K562 (cell line): ENCODE results near the gene ARF5. TPM values are rescaled to one million over a fixed set of nuclear protein-coding genes. Genes with fewer than 3 reads are reported as not detected.

Source experiments
- ATAC-seq: fragments of 200-7000 bp; cut with Tn5 transposase; 3 replicates; pipeline ENCODE4 v1.9.1; 2020; ENCODE audit warnings: moderate library complexity
- Bru-seq: library from RNA; stranded (reverse); fragments of 400-500 nt; gene quantifications from one replicate; lab custom pipeline; 2021; lab: Mats Ljungman, UMichigan
- BruChase-seq, 2 experiments: library from RNA; stranded (reverse); fragments of 400-500 nt; gene quantifications; one replicate each; lab custom pipeline; 2021; lab: Mats Ljungman, UMichigan
- BruUV-seq: library from RNA; stranded (reverse); fragments of 400-500 nt; replicated peaks from 2 replicates; lab custom pipeline; 2021; lab: Mats Ljungman, UMichigan
- CTCF ChIA-PET: fragments of 300-600 bp; formaldehyde crosslinking; extraction: SDS; loops from one replicate; lab custom pipeline; 2021; ENCODE audit warnings: low intra/inter-chr PET ratio; lab: Yijun Ruan, JAX
- POLR2A ChIA-PET: fragments of 300-600, 350-650 bp; sonication (Branson Sonifier 250); formaldehyde crosslinking; extraction: SDS; loops from one replicate; lab custom pipeline; 2021; ENCODE audit warnings: antibody characterized with exemption, inconsistent platforms; lab: Yijun Ruan, JAX
- DNase-seq, 4 experiments: peaks; one replicate each; pipeline versions ENCODE4 v3.0.0 to v3.0.0-alpha.2; 2011 to 2018; ENCODE audit warnings: low spot score in 3 of 4, mixed read lengths in 3 of 4; ENCODE audit errors: extremely low read depth in 1 of 4
- FAIRE-seq: peaks from 2 replicates; lab custom pipeline; 2011; peaks lifted over from hg19 to GRCh38; lab: Jason Lieb, UNC
- H2AFZ ChIP-seq: 2 replicates; pipeline ENCODE4 v1.6.0; 2011; ENCODE audit warnings: low read depth, low read length, control low read depth, inconsistent platforms
- H3K27ac ChIP-seq: fragments of 200-600 bp; 3 replicates; pipeline ENCODE4 v1.8.0; 2011; ENCODE audit warnings: low read depth, mild to moderate bottlenecking, control low read depth, inconsistent platforms, low read length, moderate library complexity, mixed read lengths; ENCODE audit errors: extremely low read depth
- H3K27me3 ChIP-seq, 2 experiments: fragments of 300-600 bp in 1 of 2; 2 replicates in 1 of 2; 3 replicates in 1 of 2; pipeline versions ENCODE4 v1.6.0 to v1.8.0; 2011; ENCODE audit warnings: inconsistent platforms in 2 of 2, low read length in 2 of 2, mild to moderate bottlenecking in 1 of 2, mixed read lengths in 1 of 2, moderate library complexity in 1 of 2; ENCODE audit not compliant: control insufficient read depth in 2 of 2, insufficient read depth in 2 of 2
- H3K36me3 ChIP-seq: fragments of 300-600 bp; 3 replicates; pipeline ENCODE4 v1.8.0; 2011; ENCODE audit warnings: mild to moderate bottlenecking, low read length, inconsistent platforms; ENCODE audit not compliant: control insufficient read depth, insufficient read depth
- H3K4me1 ChIP-seq, 2 experiments: fragments of 200-600 bp in 1 of 2; replicated peaks in 1 of 2; 2 replicates in 1 of 2; 3 replicates in 1 of 2; pipeline versions ENCODE4 v1.5.1 to v1.8.0; 2011; ENCODE audit warnings: inconsistent platforms in 2 of 2, low read length in 2 of 2, mild to moderate bottlenecking in 1 of 2, mixed read lengths in 1 of 2, moderate library complexity in 1 of 2; ENCODE audit not compliant: control insufficient read depth in 2 of 2, insufficient read depth in 2 of 2
- H3K4me2 ChIP-seq: 2 replicates; pipeline ENCODE4 v1.6.1; 2011; ENCODE audit warnings: low read length, control low read depth, inconsistent platforms, mixed read lengths; ENCODE audit not compliant: insufficient read depth
- H3K4me3 ChIP-seq: fragments of 200-600 bp; sonication (generic), shearing (Covaris generic); 2 replicates; pipeline ENCODE4 v1.5.1; 2016; ENCODE audit warnings: control low read depth, inconsistent platforms
- H3K79me2 ChIP-seq: fragments of 200-600 bp; 3 replicates; pipeline ENCODE4 v1.8.0; 2011; ENCODE audit warnings: low read length, inconsistent platforms; ENCODE audit not compliant: control insufficient read depth, insufficient read depth
- H3K9ac ChIP-seq, 2 experiments: 2 replicates each; pipeline versions ENCODE4 v1.6.0 to v1.6.1; 2011; ENCODE audit warnings: low read depth in 2 of 2, low read length in 2 of 2, control low read depth in 1 of 2, inconsistent platforms in 1 of 2, mild to moderate bottlenecking in 1 of 2, mixed read lengths in 1 of 2; ENCODE audit not compliant: insufficient read depth in 1 of 2
- H3K9me1 ChIP-seq: one replicate; pipeline ENCODE4 v1.6.0; 2011; ENCODE audit warnings: inconsistent platforms, mild to moderate bottlenecking, low read length, moderate library complexity; ENCODE audit not compliant: control insufficient read depth, insufficient read depth
- H3K9me3 ChIP-seq: replicated peaks from 2 replicates; pipeline ENCODE4 v1.5.1; 2011; ENCODE audit warnings: low read depth, low read length, inconsistent platforms; ENCODE audit not compliant: control insufficient read depth, insufficient read depth
- H4K20me1 ChIP-seq: replicated peaks from 2 replicates; pipeline ENCODE4 v1.6.1; 2011; ENCODE audit warnings: low read length, inconsistent platforms, mixed read lengths; ENCODE audit not compliant: control insufficient read depth, insufficient read depth
- ASH1L ChIP-seq: fragments of 450-650 bp; IDR thresholded peaks from 2 replicates; pipeline ENCODE4 v1.6.1; 2018; ENCODE audit warnings: borderline replicate concordance, mild to moderate bottlenecking, low read depth; ENCODE audit not compliant: partially characterized antibody
- CUX1 ChIP-seq: fragments of 200-800 bp; sonication (Bioruptor generic); IDR thresholded peaks from 2 replicates; pipeline ENCODE4 v1.6.1; 2016; ENCODE audit warnings: missing genetic modification characterization, missing compliant biosample characterization
- HDAC2 ChIP-seq: fragments of 450-650 bp; IDR thresholded peaks from 2 replicates; pipeline ENCODE4 v1.6.1; 2016; ENCODE audit warnings: mild to moderate bottlenecking
- NR2F6 ChIP-seq: fragments of 450-650 bp; formaldehyde crosslinking; IDR thresholded peaks from 2 replicates; pipeline ENCODE4 v1.4.0; 2020; ENCODE audit warnings: mild to moderate bottlenecking
- PCBP2 ChIP-seq: fragments of 200-400 bp; formaldehyde crosslinking; IDR thresholded peaks from 2 replicates; pipeline ENCODE4 v1.6.1; 2018; ENCODE audit warnings: low read length, low read depth, mild to moderate bottlenecking, moderate library complexity; ENCODE audit not compliant: poor library complexity, severe bottlenecking
- PURB ChIP-seq: sonication (generic); formaldehyde crosslinking; IDR thresholded peaks from 2 replicates; pipeline ENCODE4 v1.9.0; 2021; ENCODE audit warnings: low read depth, mild to moderate bottlenecking, missing genetic modification reagents
- RCOR1 ChIP-seq, 2 experiments: IDR thresholded peaks; 2 replicates each; pipeline ENCODE4 v1.6.1; 2012; ENCODE audit warnings: low read depth in 2 of 2, low read length in 2 of 2, borderline replicate concordance in 1 of 2, improper control_type of control experiment in 1 of 2
- SIRT6 ChIP-seq: IDR thresholded peaks from one replicate; pipeline ENCODE4 v1.6.1; 2012; ENCODE audit warnings: low read depth, mild to moderate bottlenecking, control low read depth, inconsistent platforms, low read length, moderate library complexity
- WGBS: fragments of 100-300 bp; shearing (Covaris generic); methylation state at CpG from one replicate; pipeline ENCODE4 v1.1.6; 2016; ENCODE audit warnings: low coverage, mixed read lengths; ENCODE audit not compliant: insufficient coverage; ENCODE audit errors: missing lambda C conversion rate; 5-methylcytosine and 5-hydroxymethylcytosine counted together
- in situ Hi-C: fragments of 300-500 bp; cut with MboI; formaldehyde crosslinking; loops from 4 replicates; pipeline ENCODE4 v1.15.0; 2018; ENCODE audit warnings: inconsistent platforms, mixed read lengths
- intact Hi-C: fragments of 100-400 bp; cut with micrococcal nuclease; formaldehyde crosslinking; loops from 2 replicates; pipeline ENCODE4 v1.14.2; 2022
- long read RNA-seq, 3 experiments: library from polyadenylated mRNA in 2 of 3; library from RNA in 1 of 3; unstranded in 2 of 3; stranded (forward) in 1 of 3; transcript quantifications; one replicate each; pipeline ENCODE4 v2.0.0, GENCODE V29; 2019 to 2022
- polyA minus RNA-seq, 3 experiments: library from RNA; depleted of rRNA, polyadenylated mRNA; stranded (reverse); fragments of >200 nt; gene quantifications; 2 replicates each; pipeline ENCODE4 v1.2.3, GENCODE V29; 2011
- polyA plus RNA-seq, 8 experiments: library from polyadenylated mRNA; depleted of rRNA in 4 of 8; stranded (reverse) in 5 of 8; unstranded in 3 of 8; fragments of >200 nt; fragmentation: Nextera tagmentation in 2 of 8; fragmentation: Illumina TruSeq in 1 of 8; extraction: Ambion mirVana in 2 of 8; extraction: Trizol in 1 of 8; gene quantifications; 2 replicates each; pipeline versions ENCODE4 v1.2.1 to v1.2.3, GENCODE V29; 2011 to 2014; ENCODE audit warnings: inconsistent platforms in 1 of 8, missing spikeins in 1 of 8
- total RNA-seq, 7 experiments: library from RNA; depleted of rRNA in 6 of 7; stranded (reverse); fragments of >200 nt in 6 of 7; fragmentation: Illumina TruSeq in 2 of 7; extraction: Trizol in 2 of 7; gene quantifications; 2 replicates each; pipeline versions ENCODE4 v1.2.1 to v1.2.3, GENCODE V29; 2011 to 2021; ENCODE audit warnings: low replicate concordance in 1 of 7
- TF ChIP-seq, protein P1 (sequence below): fragments of 250-450 bp; sonication (Bioruptor Pico); IDR thresholded peaks from 2 replicates; pipeline ENCODE4 v1.8.0; 2021; ENCODE audit warnings: moderate library complexity, mild to moderate bottlenecking, inconsistent platforms

ARF5 gene
- total RNA-seq (2011; cell fraction: chromatin; rRNA removed; ENCODE audit: low replicate concordance): 28.4 and 82.6 TPM in 2 replicates
- 124 and 146 TPM in 2 replicates for total RNA-seq (2011; cell fraction: nucleolus; rRNA removed)
- 90.9 and 91.9 TPM in 2 replicates for total RNA-seq (2011; cell fraction: nucleoplasm; rRNA removed)
- total RNA-seq (2014; rRNA removed) (167 and 205 TPM in 2 replicates), total RNA-seq (2014; rRNA removed; fragmentation: Illumina TruSeq; extraction: Trizol) (91.8 and 96.3 TPM in 2 replicates), total RNA-seq (2015; rRNA removed; fragmentation: Illumina TruSeq; extraction: Trizol) (125 and 132 TPM in 2 replicates), total RNA-seq (2021) (163 and 169 TPM in 2 replicates), polyA plus RNA-seq (2011; rRNA removed) (168 and 233 TPM in 2 replicates), polyA plus RNA-seq (2014; fragmentation: Illumina TruSeq; extraction: Trizol) (122 and 170 TPM in 2 replicates), polyA plus RNA-seq (2014; fragmentation: Nextera tagmentation; extraction: Ambion mirVana) (10 to 100 TPM in 1 of 2 experiments, 1 to 10 TPM in 1; 8.1 to 17.3 TPM), polyA plus RNA-seq (2014; rRNA removed) (244 and 290 TPM in 2 replicates), polyA minus RNA-seq (2011; rRNA and poly(A)+ RNA removed) (57.9 and 71.6 TPM in 2 replicates), Bru-seq, nascent RNA (percentile 95 among the genes with signal in this experiment), BruChase-seq, experiment 1, labeled RNA remaining after a 2-hour chase (percentile 86 among the genes with signal in this experiment), BruChase-seq, experiment 2, labeled RNA remaining after a 6-hour chase (percentile 87 among the genes with signal in this experiment)
- 350 and 694 TPM in 2 replicates for polyA plus RNA-seq (2011; cell fraction: cytosol; rRNA removed)
- polyA plus RNA-seq (2011; cell fraction: nucleus; rRNA removed): 197 and 295 TPM in 2 replicates
- polyA plus RNA-seq (2012): 144 and 197 TPM in 2 replicates
- polyA minus RNA-seq (2011; cell fraction: cytosol; rRNA and poly(A)+ RNA removed): 60.1 and 78.3 TPM in 2 replicates
- 31.2 and 33.3 TPM in 2 replicates for polyA minus RNA-seq (2011; cell fraction: nucleus; rRNA and poly(A)+ RNA removed)
- long read RNA-seq, experiment 1, transcript ARF5-201 (6 exons, 1,103 nt): major isoform, 264 of 320 reads
- long read RNA-seq, experiment 1, partial matches to known transcripts: 48 of 320 reads
- long read RNA-seq, experiment 1, other reads (novel, unspliced or antisense): 7 of 320 reads
- long read RNA-seq, experiment 2, transcript ARF5-201 (6 exons, 1,103 nt): major isoform, 160 of 213 reads
- long read RNA-seq, experiment 2, partial matches to known transcripts: 42 of 213 reads
- long read RNA-seq, experiment 2, other reads (novel, unspliced or antisense): 10 of 213 reads
- long read RNA-seq, experiment 3, transcript ARF5-201 (6 exons, 1,103 nt): major isoform, 267 of 281 reads
- long read RNA-seq, experiment 3, partial matches to known transcripts: 6 of 281 reads
- long read RNA-seq, experiment 3, other reads (novel, unspliced or antisense): 4 of 281 reads

- Histone ChIP-seq H3K9me1 (peaks cover 10% of the 10 kb centered on the region), H3K27me3 (no peaks in the 10 kb centered on the region), H3K79me2 (peaks cover 34% of the 10 kb centered on the region), H3K4me2 (peak within 1 kb of the TSS; percentile 93), H4K20me1 (peaks cover 6% of the 10 kb centered on the region; the same call in 1 of the 2 replicates), H3K36me3 (peaks cover 31% of the 10 kb centered on the region; the same call in 2 of the 3 replicates), H3K27ac (peak within 1 kb of the TSS; percentile 81), H3K9me3 (peaks cover 6% of the 10 kb centered on the region; the same call in 1 of the 2 replicates), H3K4me1 (peaks cover 28 to 46% of the 10 kb centered on the region in 2 experiments; a peak in 4 of 5 replicates), H3K4me3 (peak within 1 kb of the TSS; percentile 89), H3K9ac (peak within 1 kb of the TSS; percentile 82 to 96), H2AFZ (peak within 1 kb of the TSS; percentile 96)
- WGBS: under 1% methylated on average over 46 of the region's 77 CpGs
- DNase-seq (peak; percentile 93 to 99 (median 98)), FAIRE-seq (no peak), ATAC-seq (peak; percentile 86)
- in situ Hi-C loops: no loop called here
- ChIA-PET POLR2A (interaction anchor here (0.6 to 1.4 kb wide), 3 partner anchors 9 to 32 kb away, joined by 3 to 5 read pairs (median 3); no protein-coding TSS in a partner anchor), CTCF (no interaction called here)
- intact Hi-C loops: loop anchor here (5.0 kb wide), 1 partner anchor 64 kb away; the partner anchor contains the start of gene SND1
- BruUV-seq: no TSS peak
- TF ChIP-seq HDAC2 (no peak), NR2F6 (CRISPR knock-in tag) (no peak), SIRT6 (no peak), PCBP2 (no peak), PURB (CRISPR knock-in tag) (no peak), CUX1 (CRISPR knock-in tag) (no peak), RCOR1 (IDR thresholded peaks at IDR 0.05; ENCODE audit: borderline replicate concordance in 1 of 2, low read depth in 2 of 2, low read length in 2 of 2) (no peak), ASH1L (no peak)
- TF ChIP-seq, protein P1, sequence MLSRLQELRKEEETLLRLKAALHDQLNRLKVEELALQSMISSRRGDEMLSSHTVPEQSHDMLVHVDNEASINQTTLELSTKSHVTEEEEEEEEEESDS (CRISPR knock-in tag): no peak
These were observed at the start of gene ARF5 for GRCh38 chr7:127588019-127588696. Gene ARF5 (plus strand): TSS chr7:127588411. CDS start chr7:127588499, 88 bp downstream.
